Stimulated activated CD8-positive, alpha-beta memory T cell treated with anti-CD3 and anti-CD28 coated beads, Interleukin-15, amount 100 ng/mL, for 48 hours (primary cell): ENCODE data around the gene COTL1.

ENCODE experiments used
- DNase-seq, 2 donors: peaks; one replicate each; pipeline ENCODE4 v3.0.0-alpha.2; 2020; ENCODE audit warnings: low read depth in 2 of 2

Gene COTL1

GRCh38 chr16:84614073-84614459 lies 3.8 kb downstream of the COTL1 start:
- no peak for DNase-seq

- no peak for DNase-seq
Measured at GRCh38 chr16:84613408-84614072, 4.3 kb downstream of the COTL1 start.

GRCh38 chr16:84612686-84613085 lies 5.2 kb downstream of the COTL1 start:
- no peak for DNase-seq

GRCh38 chr16:84611041-84611440 lies 6.8 kb downstream of the COTL1 start:
- no peak for DNase-seq

GRCh38 chr16:84610376-84610775 lies 7.5 kb downstream of the COTL1 start:
- no peak for DNase-seq

GRCh38 chr16:84609563-84610177 lies 8.2 kb downstream of the COTL1 start:
- DNase-seq: no peak

- DNase-seq: no peak
Measured at GRCh38 chr16:84608282-84608681, 9.6 kb downstream of the COTL1 start.

- no peak for DNase-seq
Measured at GRCh38 chr16:84607694-84608093, 10.2 kb downstream of the COTL1 start.

- DNase-seq: no peak
Measured at GRCh38 chr16:84607061-84607460, 10.8 kb downstream of the COTL1 start.

GRCh38 chr16:84606081-84606875 lies 11.6 kb downstream of the COTL1 start:
- DNase-seq: no peak

- DNase-seq: no peak
Measured at GRCh38 chr16:84605339-84605848, 12.5 kb downstream of the COTL1 start.

GRCh38 chr16:84604477-84605013 lies 13.3 kb downstream of the COTL1 start:
- no peak for DNase-seq

- DNase-seq: no peak
Measured at GRCh38 chr16:84603940-84604339, 13.9 kb downstream of the COTL1 start.

GRCh38 chr16:84603140-84603816 lies 14.6 kb downstream of the COTL1 start:
- peak in 1 of 2 donors; percentile 69 for DNase-seq

GRCh38 chr16:84600343-84601229 lies 17.3 kb downstream of the COTL1 start:
- DNase-seq: no peak

GRCh38 chr16:84599521-84600202 lies 18.2 kb downstream of the COTL1 start:
- DNase-seq: peak; percentile 72 to 74

- DNase-seq: no peak
Measured at GRCh38 chr16:84598360-84598759, 19.5 kb downstream of the COTL1 start.

GRCh38 chr16:84597931-84598351 lies 19.9 kb downstream of the COTL1 start:
- no peak for DNase-seq

- DNase-seq: no peak
Measured at GRCh38 chr16:84597528-84597896, 20.4 kb downstream of the COTL1 start.
